HepG2 (cell line): ENCODE measurements around the gene SNAP29. TPM values are rescaled to one million over a fixed set of nuclear protein-coding genes. Genes with fewer than 3 reads are reported as not detected.

Experiments used
- AGO2 ChIP-seq: fragments of 200-400 bp; formaldehyde crosslinking; optimal IDR thresholded peaks from 2 replicates; pipeline ENCODE3; 2017; ENCODE audit warnings: mild to moderate bottlenecking, low read depth, low read length, moderate library complexity
- CREB1 ChIP-seq, 2 experiments: fragments of 450-650 bp in 1 of 2; IDR thresholded peaks; 2 replicates each; pipeline ENCODE4 v1.6.1; 2016 to 2017; ENCODE audit warnings: control low read depth in 1 of 2, mild to moderate bottlenecking in 1 of 2, missing compliant biosample characterization in 1 of 2, missing genetic modification characterization in 1 of 2
- CTCF ChIP-seq: sonication (generic); formaldehyde crosslinking; IDR thresholded peaks from 2 replicates; pipeline ENCODE4 v1.5.0; 2020; ENCODE audit warnings: mild to moderate bottlenecking, missing genetic modification reagents, moderate library complexity
- ELK4 ChIP-seq: sonication (generic); formaldehyde crosslinking; IDR thresholded peaks from 2 replicates; pipeline ENCODE4 v1.9.0; 2021; ENCODE audit warnings: missing genetic modification reagents, borderline replicate concordance
- GLMP ChIP-seq: sonication (generic); formaldehyde crosslinking; IDR thresholded peaks from 2 replicates; pipeline ENCODE4 v1.9.0; 2021; ENCODE audit warnings: missing genetic modification reagents, mild to moderate bottlenecking, borderline replicate concordance
- GRHL1 ChIP-seq: sonication (generic); formaldehyde crosslinking; conservative IDR thresholded peaks from 2 replicates; pipeline ENCODE4 v1.8.0; 2022; ENCODE audit warnings: missing genetic modification reagents
- HMGXB3 ChIP-seq: sonication (generic); formaldehyde crosslinking; IDR thresholded peaks from 2 replicates; pipeline ENCODE4 v1.4.0; 2020; ENCODE audit warnings: missing genetic modification reagents, borderline replicate concordance
- NFIC ChIP-seq: IDR thresholded peaks from 2 replicates; pipeline ENCODE4 v1.6.1; 2012; ENCODE audit warnings: mild to moderate bottlenecking, low read length, inconsistent platforms
- POLR2AphosphoS2 ChIP-seq: IDR thresholded peaks from 2 replicates; pipeline ENCODE4 v1.6.1; 2011; ENCODE audit warnings: low read depth, low read length, improper control_type of control experiment
- SOX5 ChIP-seq: IDR thresholded peaks from 2 replicates; pipeline ENCODE4 v1.6.1; 2016; ENCODE audit warnings: borderline replicate concordance
- SPEN ChIP-seq: sonication (generic); formaldehyde crosslinking; IDR thresholded peaks from 2 replicates; pipeline ENCODE4 v1.5.1; 2020; ENCODE audit warnings: low read depth, mild to moderate bottlenecking, missing genetic modification reagents
- ZC3H13 ChIP-seq: sonication (generic); formaldehyde crosslinking; IDR thresholded peaks from 2 replicates; pipeline ENCODE4 v1.8.1; 2023; ENCODE audit warnings: mild to moderate bottlenecking, missing genetic modification reagents, moderate library complexity
- ZNF382 ChIP-seq: sonication (generic); formaldehyde crosslinking; IDR thresholded peaks from 2 replicates; pipeline ENCODE4 v1.5.0; 2020; ENCODE audit warnings: missing genetic modification reagents, mild to moderate bottlenecking, borderline replicate concordance
- ZNF501 ChIP-seq: sonication (generic); formaldehyde crosslinking; IDR thresholded peaks from 2 replicates; pipeline ENCODE4 v1.5.1; 2020; ENCODE audit warnings: mild to moderate bottlenecking, moderate library complexity, missing genetic modification reagents
- ZNF644 ChIP-seq: IDR thresholded peaks from 2 replicates; pipeline ENCODE4 v1.6.1; 2016; ENCODE audit warnings: low read depth
- ZNF766 ChIP-seq: sonication (generic); formaldehyde crosslinking; IDR thresholded peaks from 2 replicates; pipeline ENCODE4 v1.5.0; 2020; ENCODE audit warnings: missing genetic modification reagents, borderline replicate concordance
- ZNF792 ChIP-seq: IDR thresholded peaks from 2 replicates; pipeline ENCODE4 v1.6.1; 2016
- polyA plus RNA-seq, 8 experiments: library from polyadenylated mRNA; depleted of rRNA in 3 of 8; stranded (reverse) in 7 of 8; unstranded in 1 of 8; fragments of >200 nt; fragmentation: Illumina TruSeq in 4 of 8; extraction: Trizol in 4 of 8; gene quantifications; 2 replicates each; pipeline versions ENCODE4 v1.2.1 to v1.2.3, GENCODE V29; 2011 to 2016; ENCODE audit warnings: low read depth in 4 of 8, missing spikeins in 1 of 8, mixed read lengths in 1 of 8; ENCODE audit not compliant: insufficient read depth in 1 of 8
- total RNA-seq, 5 experiments: library from RNA; depleted of rRNA; stranded (reverse); fragments of >200 nt; fragmentation: Illumina TruSeq; extraction: Trizol; gene quantifications; 2 replicates each; pipeline ENCODE4 v1.2.3, GENCODE V29; 2016; ENCODE audit warnings: low read depth in 1 of 5

SNAP29 gene
- total and polyA plus RNA-seq, 2 of the 13 experiments (the other 11 are each of a cell fraction or from before 2014, with no cell fraction given), result 12.3 to 30.7 TPM

GRCh38 chr22:20885557-20886323 is 26.9 kb downstream of the SNAP29 start (continued):
- TF ChIP-seq HMGXB3 (CRISPR knock-in tag) (no peak; the same call in 1 of the 2 replicates), AGO2 (no peak), SPEN (CRISPR knock-in tag) (peak; percentile 81; the same call in 1 of the 2 replicates), ZC3H13 (CRISPR knock-in tag) (no peak), CTCF (CRISPR knock-in tag) (peak; percentile 100), ZNF501 (CRISPR knock-in tag) (no peak), ZNF382 (CRISPR knock-in tag) (no peak), ZNF766 (CRISPR knock-in tag) (no peak), GLMP (CRISPR knock-in tag) (no peak), ELK4 (CRISPR knock-in tag) (no peak), ZNF792 (CRISPR knock-in tag) (peak; percentile 41; the same call in 1 of the 2 replicates), NFIC (no peak), CREB1 (IDR thresholded peaks at IDR 0.05) (no peak), CREB1 (CRISPR knock-in tag; IDR thresholded peaks at IDR 0.05) (no peak), POLR2AphosphoS2 (no peak), GRHL1 (no peak), SOX5 (CRISPR knock-in tag) (peak; percentile 58; the same call in 1 of the 2 replicates), ZNF644 (no peak)
